Aorta (tissue), 5 donors: Measurements from ENCODE around the gene LRRC4B. TPM values are rescaled to one million over a fixed set of nuclear protein-coding genes. Genes with fewer than 3 reads are reported as not detected.

Experiments
- ATAC-seq: fragments of 200-7000 bp; cut with Tn5 transposase; one replicate; pipeline ENCODE4 v1.9.1; 2022; ENCODE audit warnings: moderate library complexity; ENCODE audit not compliant: low FRiP score
- DNase-seq, 2 donors: peaks; one replicate each; pipeline ENCODE4 v3.0.0-alpha.2; 2020
- H3K27ac ChIP-seq, 2 donors: one replicate each; pipeline ENCODE4 v1.5.1; 2013; ENCODE audit warnings: low read length in 2 of 2, mild to moderate bottlenecking in 2 of 2, moderate library complexity in 2 of 2, control low read depth in 1 of 2, inconsistent platforms in 1 of 2, low read depth in 1 of 2
- H3K27me3 ChIP-seq, 2 donors: one replicate each; pipeline ENCODE4 v1.6.1; 2013; ENCODE audit warnings: control low read depth in 1 of 2, low read length in 1 of 2, mild to moderate bottlenecking in 1 of 2, moderate library complexity in 1 of 2; ENCODE audit not compliant: insufficient read depth in 2 of 2, control insufficient read depth in 1 of 2
- H3K36me3 ChIP-seq, 2 donors: one replicate each; pipeline ENCODE4 v1.6.1; 2013; ENCODE audit warnings: control low read depth in 1 of 2, low read length in 1 of 2, mild to moderate bottlenecking in 1 of 2; ENCODE audit not compliant: insufficient read depth in 2 of 2, control insufficient read depth in 1 of 2
- H3K4me1 ChIP-seq, 2 donors: one replicate each; pipeline ENCODE4 v1.6.1; 2013; ENCODE audit warnings: low read length in 2 of 2, control low read depth in 1 of 2, mild to moderate bottlenecking in 1 of 2, moderate library complexity in 1 of 2; ENCODE audit not compliant: insufficient read depth in 2 of 2, control insufficient read depth in 1 of 2
- H3K4me3 ChIP-seq, 2 donors: one replicate each; pipeline ENCODE4 v1.5.1; 2013; ENCODE audit warnings: low read length in 2 of 2, control low read depth in 1 of 2, mild to moderate bottlenecking in 1 of 2
- H3K9me3 ChIP-seq: one replicate; pipeline ENCODE4 v1.6.1; 2013; ENCODE audit warnings: mild to moderate bottlenecking, low read length; ENCODE audit not compliant: control insufficient read depth
- WGBS, 2 donors: extraction: QIAGEN DNeasy Blood & Tissue Kit; methylation state at CpG; one replicate each; pipeline ENCODE4 v1.1.7; 2013; 5-methylcytosine and 5-hydroxymethylcytosine counted together
- intact Hi-C, 2 donors: fragments of 100-400 bp; cut with DNase I; formaldehyde crosslinking; loops; one replicate each; pipeline versions ENCODE4 v1.14.2 to v1.15.0; 2022
- polyA plus RNA-seq, 2 donors: library from polyadenylated mRNA; stranded (reverse); fragments of 200-250 nt; gene quantifications; one replicate each; pipeline ENCODE4 v1.2.3, GENCODE V29; 2013
- total RNA-seq, 2 donors: library from RNA; stranded (reverse); fragmentation: NEBNext Ultra II Directional; extraction: Animal tissue kit (Norgen Biotek cat#: 25700); gene quantifications; one replicate each; pipeline ENCODE4 v1.2.1, GENCODE V29; 2021
- donor health status: healthy with polysubstance abuse.
- donor health status: Bipolar disorder and iron deficiency.
- donor health status: DM: no; HTN: no; CAD: no.
- donor health status: DM: no; HTN: no; CAD: no.
- donor health status: DM: yes; HTN: yes; CAD: no.

The LRRC4B gene
- total and polyA plus RNA-seq, 4 donors: 0.63 to 12.2 (median 3.7) TPM

- H3K36me3 ChIP-seq: no peaks in the 10 kb centered on the region
- ATAC-seq (no peak), DNase-seq (peak in 1 of 2 donors; percentile 65)
- H3K9me3 ChIP-seq: no peaks in the 10 kb centered on the region
- H3K27me3 ChIP-seq: no peaks in the 10 kb centered on the region
- intact Hi-C loops: no loop called here
- H3K4me3 ChIP-seq: no peak overlapping the region
- 27 to 29% methylated on average over 34 to 38 of the region's 38 CpGs for WGBS, 2 donors
- H3K4me1 ChIP-seq: no peaks in the 10 kb centered on the region
- no peak overlapping the region for H3K27ac ChIP-seq
These were observed 53.7 kb downstream of the LRRC4B start for GRCh38 chr19:50514346-50515167.

GRCh38 chr19:50513746-50514345 lies 54.4 kb downstream of the LRRC4B start, which contains the start of gene ASPDH:
Gene ASPDH, minus strand, starts transcription at chr19:50513913. Its CDS starts 90 bp downstream, at chr19:50513823.
- H3K36me3 ChIP-seq: no peaks in the 10 kb centered on the region
- no peak within 1 kb of the TSS for H3K4me3 ChIP-seq
- H3K4me1 ChIP-seq: no peaks in the 10 kb centered on the region
- ATAC-seq (no peak), DNase-seq (no peak)
- no peaks in the 10 kb centered on the region for H3K9me3 ChIP-seq
- H3K27me3 ChIP-seq: no peaks in the 10 kb centered on the region
- WGBS, 2 donors: 52% methylated on average over 22 of the region's 22 CpGs
- H3K27ac ChIP-seq: no peak within 1 kb of the TSS
- intact Hi-C loops: loop anchor here in 1 of 2 donors (2.0 kb wide), 1 partner anchor 37 kb away; the partner anchor contains the start of genes EMC10 and GARIN5A

GRCh38 chr19:50512999-50513745 lies 55.1 kb downstream of the LRRC4B start:
- H3K9me3 ChIP-seq: no peaks in the 10 kb centered on the region
- no peaks in the 10 kb centered on the region for H3K36me3 ChIP-seq
- intact Hi-C loops: loop anchor here in 1 of 2 donors (2.0 kb wide), 1 partner anchor 36 kb away; the partner anchor contains the start of genes EMC10 and GARIN5A
- H3K4me3 ChIP-seq: no peak overlapping the region
- H3K4me1 ChIP-seq: no peaks in the 10 kb centered on the region
- DNase-seq (peak in 1 of 2 donors; percentile 30), ATAC-seq (no peak)
- H3K27ac ChIP-seq: no peak overlapping the region
- WGBS, 2 donors: 43 to 47% methylated on average over 11 to 12 of the region's 12 CpGs
- no peaks in the 10 kb centered on the region for H3K27me3 ChIP-seq

GRCh38 chr19:50512112-50512998 lies 55.9 kb downstream of the LRRC4B start:
- Histone ChIP-seq H3K27me3 (no peaks in the 10 kb centered on the region), H3K36me3 (no peaks in the 10 kb centered on the region), H3K27ac (no peak overlapping the region), H3K9me3 (no peaks in the 10 kb centered on the region), H3K4me3 (no peak overlapping the region), H3K4me1 (no peaks in the 10 kb centered on the region)
- WGBS, 2 donors: 92% methylated on average over 31 to 36 of the region's 36 CpGs
- intact Hi-C loops: loop anchor here in 1 of 2 donors (2.0 kb wide), 1 partner anchor 36 kb away; the partner anchor contains the start of genes EMC10 and GARIN5A
- ATAC-seq (no peak), DNase-seq (peak in 1 of 2 donors; percentile 79)

DNA sequence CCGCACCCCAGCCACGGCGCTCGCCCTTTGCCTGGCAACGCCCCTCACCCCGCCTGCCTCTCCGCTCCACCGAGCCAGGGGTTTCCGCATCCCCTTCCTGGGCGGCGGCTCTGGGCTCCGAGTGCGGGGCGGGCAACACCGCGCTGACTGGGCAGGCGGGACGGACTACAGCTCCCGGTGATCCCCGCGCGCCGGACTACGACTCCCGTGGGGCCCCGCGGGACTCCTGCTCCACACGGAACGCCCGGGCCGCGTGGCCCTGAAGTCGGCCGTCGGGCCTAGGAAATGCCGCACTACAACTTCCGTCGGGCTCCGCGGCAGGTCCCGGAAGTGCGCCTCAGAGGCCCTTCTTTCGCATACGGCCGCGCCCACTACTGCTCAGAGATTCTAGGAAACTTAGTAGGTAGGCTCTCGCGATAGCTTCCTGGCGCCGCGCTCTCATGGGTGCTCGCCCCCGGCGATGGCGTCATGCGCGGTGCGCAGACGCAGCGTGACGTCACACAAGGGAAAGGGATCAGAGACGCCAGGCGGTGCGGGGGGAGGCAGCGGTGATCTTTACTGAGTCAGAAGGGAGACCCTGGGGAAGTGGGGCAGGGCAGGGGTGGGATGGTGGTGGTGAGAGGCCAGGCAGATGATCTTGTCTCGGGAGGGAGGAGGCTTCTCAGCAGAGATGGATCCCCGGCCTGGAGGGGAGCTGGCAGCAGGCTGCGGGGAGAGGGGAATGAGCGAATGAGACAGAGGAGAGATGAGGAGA lies 57.0 kb downstream of the LRRC4B start, which contains the start of gene JOSD2:
Gene JOSD2 (minus strand): TSS at position 123 of the 754 bp plus-strand sequence. CDS start 760 bp downstream, outside the sequence.
- ATAC-seq (peak; percentile 96), DNase-seq (peak; percentile 99)
- intact Hi-C loops: no loop called here
- H3K4me1 ChIP-seq: no peaks in the 10 kb centered on the region
- H3K27me3 ChIP-seq: no peaks in the 10 kb centered on the region
- H3K4me3 ChIP-seq: peak within 1 kb of the TSS; percentile 51 to 63
- no peaks in the 10 kb centered on the region for H3K36me3 ChIP-seq
- 1 to 2% methylated on average over 69 of the region's 69 CpGs for WGBS, 2 donors
- no peaks in the 10 kb centered on the region for H3K9me3 ChIP-seq
- peak within 1 kb of the TSS in 1 of 2 donors; percentile 2 for H3K27ac ChIP-seq

- Histone ChIP-seq H3K4me1 (no peaks in the 10 kb centered on the region), H3K4me3 (peak overlapping the region; percentile 51 to 63), H3K27me3 (no peaks in the 10 kb centered on the region), H3K36me3 (no peaks in the 10 kb centered on the region), H3K9me3 (no peaks in the 10 kb centered on the region), H3K27ac (no peak overlapping the region)
- intact Hi-C loops: no loop called here
- ATAC-seq: no peak
- no peak for DNase-seq
- 1 to 2% methylated on average over 10 of the region's 10 CpGs for WGBS, 2 donors
These were observed 57.6 kb downstream of the LRRC4B start for GRCh38 chr19:50510700-50511068.

DNA sequence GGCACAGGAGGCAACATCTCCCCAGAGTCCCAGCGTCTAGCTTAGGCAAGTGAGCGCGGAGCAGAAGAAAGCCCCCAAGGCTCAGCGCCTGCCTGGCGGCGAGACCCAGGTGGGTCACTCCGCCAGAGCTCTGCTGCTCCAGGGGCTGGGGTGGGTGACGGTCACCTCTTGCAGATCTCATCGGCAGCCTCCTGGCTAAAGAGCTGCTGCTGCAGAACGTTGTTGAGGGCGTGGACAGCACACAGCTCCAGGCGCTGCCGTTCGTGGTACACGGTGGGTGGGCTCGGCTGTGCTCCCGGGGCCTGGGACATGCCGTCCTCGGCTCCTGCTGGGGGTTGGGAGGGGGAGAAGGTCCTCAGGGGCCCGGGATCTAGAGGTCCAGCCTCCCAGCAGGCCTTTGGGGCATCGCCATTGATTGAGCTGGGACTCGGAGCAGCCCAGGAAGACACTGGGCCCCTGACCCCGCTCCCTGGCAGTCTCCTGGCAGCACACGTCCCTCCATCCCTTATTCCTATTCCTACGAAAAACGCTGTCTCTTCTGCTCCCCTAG lies 58.0 kb downstream of the LRRC4B start:
- Histone ChIP-seq H3K4me3 (peak overlapping the region; percentile 51 to 63), H3K27ac (no peak overlapping the region), H3K9me3 (no peaks in the 10 kb centered on the region), H3K4me1 (no peaks in the 10 kb centered on the region), H3K36me3 (no peaks in the 10 kb centered on the region), H3K27me3 (no peaks in the 10 kb centered on the region)
- 31 to 33% methylated on average over 26 of the region's 26 CpGs for WGBS, 2 donors
- ATAC-seq (no peak), DNase-seq (peak in 1 of 2 donors; percentile 76)
- intact Hi-C loops: no loop called here
